Suprapubic skin (tissue), 4 donors: ENCODE measurements around the gene NAPG. TPM values are rescaled to one million over a fixed set of nuclear protein-coding genes. Genes with fewer than 3 reads are reported as not detected.
"Not testable (repeated sequence)": the region's sequence is repeated elsewhere in the genome, so short reads cannot be mapped to it uniquely, and the experiment has no call there.

Experiments
- DNase-seq, 2 donors: peaks; one replicate each; pipeline ENCODE4 v3.0.0-alpha.2; 2019; ENCODE audit warnings: low spot score in 2 of 2
- H3K27ac ChIP-seq: fragments of 200-600 bp; sonication (generic); one replicate; pipeline ENCODE4 v1.5.1; 2019
- H3K27me3 ChIP-seq: fragments of 200-600 bp; sonication (generic); one replicate; pipeline ENCODE4 v1.5.1; 2019
- H3K36me3 ChIP-seq: fragments of 200-600 bp; sonication (generic); one replicate; pipeline ENCODE4 v1.5.1; 2019
- H3K4me1 ChIP-seq: fragments of 200-600 bp; sonication (generic); one replicate; pipeline ENCODE4 v1.5.1; 2019
- H3K4me3 ChIP-seq: fragments of 200-600 bp; sonication (generic); one replicate; pipeline ENCODE4 v1.5.1; 2019; ENCODE audit warnings: mild to moderate bottlenecking
- H3K9me3 ChIP-seq: fragments of 200-600 bp; sonication (generic); one replicate; pipeline ENCODE4 v1.5.1; 2019
- EP300 ChIP-seq: sonication (generic); formaldehyde crosslinking; IDR thresholded peaks from one replicate; pipeline ENCODE4 v1.6.1; 2017; ENCODE audit warnings: antibody characterized with exemption
- POLR2A ChIP-seq, 2 donors: fragments of 450-650 bp; IDR thresholded peaks; one replicate each; pipeline ENCODE4 v1.6.1; 2017; ENCODE audit warnings: antibody characterized with exemption in 2 of 2, mild to moderate bottlenecking in 2 of 2, moderate library complexity in 2 of 2
- POLR2AphosphoS5 ChIP-seq, 3 donors: sonication (generic); formaldehyde crosslinking; IDR thresholded peaks; one replicate each; pipeline ENCODE4 v1.6.1; 2017; ENCODE audit warnings: antibody characterized with exemption in 3 of 3
- WGBS: methylation state at CpG from one replicate; pipeline ENCODE4 v1.1.5; 2018; 5-methylcytosine and 5-hydroxymethylcytosine counted together
- total RNA-seq, 4 donors: library from RNA; depleted of rRNA; stranded (reverse); fragments of >200 nt; gene quantifications; one replicate each; pipeline ENCODE4 v1.1.0, GENCODE V29; 2016
- TF ChIP-seq, protein P1 (sequence below), 2 donors: fragments of 200-600 bp in 1 of 2; fragments of 450-650 bp in 1 of 2; sonication (generic) in 1 of 2; IDR thresholded peaks; one replicate each; pipeline ENCODE4 v1.5.1; 2016 to 2019; ENCODE audit warnings: antibody characterized with exemption in 2 of 2, mild to moderate bottlenecking in 1 of 2, moderate library complexity in 1 of 2

NAPG gene
- total RNA-seq, 4 donors from 2014 or later: 28.8 to 40.1 (median 37.5) TPM

DNA sequence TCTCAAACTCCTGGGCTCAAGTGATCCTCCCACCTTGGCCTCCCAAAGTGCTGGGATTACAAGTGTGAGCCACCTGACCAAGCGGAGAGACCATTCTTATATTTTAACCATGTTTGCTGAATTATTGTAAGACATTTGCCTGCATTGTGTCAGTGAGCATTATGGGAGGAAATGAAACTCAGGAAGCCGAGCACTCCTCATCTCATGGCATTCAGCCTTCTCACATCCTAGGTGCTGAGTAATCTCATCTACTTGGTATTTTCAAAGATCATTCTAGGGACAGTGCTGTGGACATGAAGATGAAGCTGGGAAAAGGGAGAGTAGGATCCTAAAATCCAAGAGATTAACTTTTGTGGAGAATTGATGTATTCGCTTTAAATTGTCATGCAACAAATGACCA lies 66.1 kb downstream of the NAPG start:
- WGBS: 94% methylated on average over 3 of the region's 3 CpGs
- DNase-seq: no peak

DNA sequence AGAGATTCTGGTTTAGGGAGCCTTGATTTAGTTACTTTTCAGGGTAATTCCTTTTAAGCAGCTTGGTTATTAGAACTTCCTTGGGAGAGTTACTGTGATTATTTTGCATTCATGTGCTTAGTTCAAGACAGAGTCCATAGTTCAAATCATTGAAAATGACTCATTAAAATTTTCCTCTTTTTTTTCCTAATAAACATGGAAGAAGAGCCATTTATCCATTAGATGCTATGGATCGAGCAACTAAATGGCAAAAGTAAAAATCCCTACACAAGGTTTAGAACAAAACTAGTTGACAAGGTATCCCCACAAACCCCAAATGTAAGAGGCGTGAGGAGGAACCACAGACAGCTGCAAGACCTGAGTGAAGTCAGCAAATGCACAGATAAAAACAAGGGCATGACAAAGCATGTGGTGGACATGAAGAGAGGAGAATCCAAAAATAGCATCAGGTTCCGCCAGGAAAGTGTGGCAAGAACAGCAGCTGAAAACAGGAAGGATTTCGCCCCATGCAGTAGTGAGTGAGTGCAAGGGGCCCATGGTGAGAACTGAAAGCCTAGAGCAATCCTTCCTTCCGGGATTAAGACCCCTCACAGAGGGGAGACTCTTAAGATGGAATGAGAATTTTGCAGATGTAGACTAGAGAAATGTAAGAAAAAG lies 67.7 kb downstream of the NAPG start:
- H3K36me3 ChIP-seq, H3K27me3 ChIP-seq, DNase-seq, H3K27ac ChIP-seq, H3K9me3 ChIP-seq, H3K4me1 ChIP-seq, H3K4me3 ChIP-seq: not testable (repeated sequence)
- WGBS: 57% methylated on average over 5 of the region's 5 CpGs

More for the DNA sequence above, 66.1 kb downstream of the NAPG start:
- Histone ChIP-seq H3K4me1 (no peaks in the 10 kb centered on the region), H3K27me3 (no peaks in the 10 kb centered on the region), H3K27ac (no peak overlapping the region), H3K9me3 (no peaks in the 10 kb centered on the region), H3K4me3 (no peak overlapping the region), H3K36me3 (no peaks in the 10 kb centered on the region)
- TF ChIP-seq, protein P1, sequence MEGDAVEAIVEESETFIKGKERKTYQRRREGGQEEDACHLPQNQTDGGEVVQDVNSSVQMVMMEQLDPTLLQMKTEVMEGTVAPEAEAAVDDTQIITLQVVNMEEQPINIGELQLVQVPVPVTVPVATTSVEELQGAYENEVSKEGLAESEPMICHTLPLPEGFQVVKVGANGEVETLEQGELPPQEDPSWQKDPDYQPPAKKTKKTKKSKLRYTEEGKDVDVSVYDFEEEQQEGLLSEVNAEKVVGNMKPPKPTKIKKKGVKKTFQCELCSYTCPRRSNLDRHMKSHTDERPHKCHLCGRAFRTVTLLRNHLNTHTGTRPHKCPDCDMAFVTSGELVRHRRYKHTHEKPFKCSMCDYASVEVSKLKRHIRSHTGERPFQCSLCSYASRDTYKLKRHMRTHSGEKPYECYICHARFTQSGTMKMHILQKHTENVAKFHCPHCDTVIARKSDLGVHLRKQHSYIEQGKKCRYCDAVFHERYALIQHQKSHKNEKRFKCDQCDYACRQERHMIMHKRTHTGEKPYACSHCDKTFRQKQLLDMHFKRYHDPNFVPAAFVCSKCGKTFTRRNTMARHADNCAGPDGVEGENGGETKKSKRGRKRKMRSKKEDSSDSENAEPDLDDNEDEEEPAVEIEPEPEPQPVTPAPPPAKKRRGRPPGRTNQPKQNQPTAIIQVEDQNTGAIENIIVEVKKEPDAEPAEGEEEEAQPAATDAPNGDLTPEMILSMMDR (IDR thresholded peaks at IDR 0.05): no peak
- no peak for TF ChIP-seq POLR2A (IDR thresholded peaks at IDR 0.05)
- no peak for TF ChIP-seq POLR2AphosphoS5 (IDR thresholded peaks at IDR 0.05)
- TF ChIP-seq EP300: no peak

DNA sequence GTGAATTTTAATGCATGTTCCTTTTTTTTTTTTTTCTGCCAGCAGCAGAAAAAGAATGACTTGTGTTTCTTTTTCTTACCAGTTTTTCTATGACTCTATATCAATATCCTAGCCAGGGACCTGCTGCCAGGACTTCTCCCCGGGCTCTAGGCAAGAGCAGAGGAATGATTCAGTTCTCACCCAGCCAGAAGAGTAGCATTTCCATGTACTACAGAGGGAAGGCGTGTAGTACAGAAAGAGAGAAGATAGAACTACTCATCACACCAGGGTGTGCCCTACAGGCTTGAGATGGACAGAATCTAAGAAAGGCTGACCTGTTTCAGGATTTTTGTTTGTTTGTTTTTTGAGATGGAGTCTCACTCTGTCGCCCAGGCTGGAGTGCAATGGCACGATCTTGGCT lies 70.1 kb downstream of the NAPG start:
- not testable (repeated sequence) for H3K9me3 ChIP-seq, H3K4me1 ChIP-seq
- WGBS: 77% methylated on average over 4 of the region's 4 CpGs

DNA sequence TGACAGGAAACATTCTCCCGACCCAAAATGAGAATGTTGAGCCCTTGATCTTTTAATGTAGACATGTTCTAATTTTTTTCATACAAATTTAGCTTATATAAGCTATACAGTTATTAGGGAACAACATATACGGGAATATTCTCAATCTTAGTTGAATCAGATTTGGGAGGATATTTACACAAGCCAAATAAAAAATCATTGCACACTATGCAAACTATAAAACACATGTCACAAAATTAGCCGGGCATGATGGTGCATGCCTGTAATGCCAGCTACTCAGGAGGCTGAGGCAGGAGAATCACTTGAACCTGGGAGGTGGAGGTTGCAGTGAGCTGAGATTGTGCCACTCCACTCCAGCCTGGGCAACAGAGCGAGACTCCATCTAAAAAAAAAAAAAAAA lies 71.9 kb downstream of the NAPG start:
- DNase-seq, H3K36me3 ChIP-seq, H3K4me1 ChIP-seq, H3K9me3 ChIP-seq, H3K4me3 ChIP-seq, H3K27ac ChIP-seq, H3K27me3 ChIP-seq: not testable (repeated sequence)
- 85% methylated on average over 4 of the region's 4 CpGs for WGBS

More for the DNA sequence above, 70.1 kb downstream of the NAPG start:
- H3K36me3 ChIP-seq, H3K27ac ChIP-seq, H3K27me3 ChIP-seq, H3K4me3 ChIP-seq, DNase-seq: not testable (repeated sequence)

DNA sequence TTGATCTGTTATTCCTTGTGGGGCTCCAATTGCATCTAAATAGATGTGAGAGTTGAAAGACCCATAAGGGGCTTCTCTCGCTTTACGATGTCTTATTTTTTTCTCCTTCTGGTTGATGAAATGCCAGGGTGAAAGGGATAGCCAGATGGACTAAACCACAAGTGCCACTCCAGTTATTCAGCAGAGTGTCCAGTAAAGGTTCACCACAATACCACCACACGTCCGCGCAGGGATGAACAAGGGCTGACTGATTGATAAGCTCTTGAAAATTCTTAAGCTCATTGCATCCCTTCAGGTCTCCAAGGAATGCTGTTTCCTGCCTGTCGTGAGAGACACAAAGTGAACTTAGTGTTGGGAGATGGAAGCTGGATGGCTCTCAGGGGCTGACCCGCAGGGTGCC lies 74.9 kb downstream of the NAPG start:
- H3K4me3 ChIP-seq, H3K4me1 ChIP-seq, H3K36me3 ChIP-seq, H3K27me3 ChIP-seq, DNase-seq, H3K9me3 ChIP-seq, H3K27ac ChIP-seq: not testable (repeated sequence)
- 82% methylated on average over 7 of the region's 7 CpGs for WGBS

Other genes with a start within 250 kb of the NAPG start
- 100 to 1,000 TPM; 110 to 308 (median 140) TPM for gene APCDD1, start 71.4 kb upstream of the NAPG start, total RNA-seq